ENCODE results near the gene JARID2.

The JARID2 gene

GRCh38 chr6:15522427-15522826 is 276.6 kb downstream of the JARID2 start:
- TF ChIP-seq EZH2phosphoT487 (IDR thresholded peaks at IDR 0.05; ENCODE audit: low read length) (no peak), CTCF (IDR thresholded peaks at IDR 0.05; ENCODE audit: low read length) (no peak), EZH2 (optimal IDR thresholded peaks at IDR 0.05; ENCODE audit: low read depth, low read length) (no peak)
- H2AFZ ChIP-seq (ENCODE audit: low read length): no peak overlapping the region
- H3K4me2 ChIP-seq (ENCODE audit: low read depth, low read length): no peak overlapping the region
- H3K9ac ChIP-seq (ENCODE audit: low read length): no peak overlapping the region
- no peaks in the 10 kb centered on the region for H3K4me1 ChIP-seq (ENCODE audit: low read length)
- no peaks in the 10 kb centered on the region for H3F3A ChIP-seq (ENCODE audit: insufficient read depth, low read length)
- no peaks in the 10 kb centered on the region for H3K9me2 ChIP-seq (replicated peaks; ENCODE audit: insufficient read depth, low read length)
- no peaks in the 10 kb centered on the region for H3K79me2 ChIP-seq (ENCODE audit: low read length)
- no peak overlapping the region for H3K4me3 ChIP-seq (ENCODE audit: low read length)
- H3K36me3 ChIP-seq (replicated peaks; ENCODE audit: insufficient read depth, low read length): peaks cover 9% of the 10 kb centered on the region
- H4K20me1 ChIP-seq (ENCODE audit: insufficient read depth, low read length): no peaks in the 10 kb centered on the region
- DNase-seq: no peak
- no peak overlapping the region for H3K27ac ChIP-seq (ENCODE audit: low read length)
- no peaks in the 10 kb centered on the region for H3K9me3 ChIP-seq (replicated peaks; ENCODE audit: insufficient read depth, low read length)
- H3K27me3 ChIP-seq (replicated peaks; ENCODE audit: insufficient read depth, low read length): no peaks in the 10 kb centered on the region

- Histone ChIP-seq H3K36me3 (replicated peaks; ENCODE audit: insufficient read depth, low read length) (peaks cover 9% of the 10 kb centered on the region), H3K9me2 (replicated peaks; ENCODE audit: insufficient read depth, low read length) (no peaks in the 10 kb centered on the region), H3K27ac (ENCODE audit: low read length) (no peak overlapping the region), H2AFZ (ENCODE audit: low read length) (no peak overlapping the region), H3K4me2 (ENCODE audit: low read depth, low read length) (no peak overlapping the region), H3K27me3 (replicated peaks; ENCODE audit: insufficient read depth, low read length) (no peaks in the 10 kb centered on the region), H3K4me1 (ENCODE audit: low read length) (no peaks in the 10 kb centered on the region), H3K9ac (ENCODE audit: low read length) (no peak overlapping the region), H4K20me1 (ENCODE audit: insufficient read depth, low read length) (no peaks in the 10 kb centered on the region), H3F3A (ENCODE audit: insufficient read depth, low read length) (no peaks in the 10 kb centered on the region), H3K79me2 (ENCODE audit: low read length) (no peaks in the 10 kb centered on the region), H3K4me3 (ENCODE audit: low read length) (no peak overlapping the region), H3K9me3 (replicated peaks; ENCODE audit: insufficient read depth, low read length) (no peaks in the 10 kb centered on the region)
- no peak for DNase-seq
- TF ChIP-seq CTCF (IDR thresholded peaks at IDR 0.05; ENCODE audit: low read length) (no peak), EZH2phosphoT487 (IDR thresholded peaks at IDR 0.05; ENCODE audit: low read length) (no peak), EZH2 (optimal IDR thresholded peaks at IDR 0.05; ENCODE audit: low read depth, low read length) (no peak)
These were observed 277.1 kb downstream of the JARID2 start for GRCh38 chr6:15522856-15523529.

- H3K9me2 ChIP-seq (replicated peaks; ENCODE audit: insufficient read depth, low read length): no peaks in the 10 kb centered on the region
- TF ChIP-seq EZH2 (optimal IDR thresholded peaks at IDR 0.05; ENCODE audit: low read depth, low read length) (no peak), CTCF (IDR thresholded peaks at IDR 0.05; ENCODE audit: low read length) (no peak), EZH2phosphoT487 (IDR thresholded peaks at IDR 0.05; ENCODE audit: low read length) (no peak)
- H3K27me3 ChIP-seq (replicated peaks; ENCODE audit: insufficient read depth, low read length): no peaks in the 10 kb centered on the region
- no peaks in the 10 kb centered on the region for H3K79me2 ChIP-seq (ENCODE audit: low read length)
- H3K4me1 ChIP-seq (ENCODE audit: low read length): no peaks in the 10 kb centered on the region
- H4K20me1 ChIP-seq (ENCODE audit: insufficient read depth, low read length): no peaks in the 10 kb centered on the region
- no peak overlapping the region for H3K9ac ChIP-seq (ENCODE audit: low read length)
- H3K27ac ChIP-seq (ENCODE audit: low read length): no peak overlapping the region
- no peaks in the 10 kb centered on the region for H3F3A ChIP-seq (ENCODE audit: insufficient read depth, low read length)
- no peak for DNase-seq
- H3K4me2 ChIP-seq (ENCODE audit: low read depth, low read length): no peak overlapping the region
- peaks cover 9% of the 10 kb centered on the region for H3K36me3 ChIP-seq (replicated peaks; ENCODE audit: insufficient read depth, low read length)
- no peak overlapping the region for H2AFZ ChIP-seq (ENCODE audit: low read length)
- H3K9me3 ChIP-seq (replicated peaks; ENCODE audit: insufficient read depth, low read length): no peaks in the 10 kb centered on the region
- no peak overlapping the region for H3K4me3 ChIP-seq (ENCODE audit: low read length)
These were observed 278.1 kb downstream of the JARID2 start for GRCh38 chr6:15523679-15524630.
